ENCODE measurements around the gene RCBTB1. TPM values are rescaled to one million over a fixed set of nuclear protein-coding genes. Genes with fewer than 3 reads are reported as not detected.

Gene RCBTB1
- total and polyA plus RNA-seq, 2 donors from 2014 or later, result 14.8 to 18.9 TPM

DNA sequence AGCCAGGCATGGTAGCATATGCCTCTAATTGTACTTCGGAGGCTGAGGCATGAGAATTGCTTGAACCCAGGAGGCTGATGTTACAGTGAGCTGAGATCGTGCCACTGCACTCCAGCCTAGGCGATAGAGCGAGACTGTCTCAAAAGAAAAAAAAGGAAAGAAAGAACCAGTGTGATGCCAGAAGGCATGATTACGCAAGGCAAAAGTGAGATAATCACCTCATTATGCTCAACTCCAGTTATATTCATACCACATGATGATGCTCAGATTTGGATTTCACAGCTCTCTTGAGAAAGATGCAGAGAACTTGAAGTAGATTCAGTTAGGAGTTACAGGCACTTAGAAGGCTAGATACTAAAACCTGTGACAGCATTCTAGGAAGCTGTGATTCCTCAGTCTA lies 21.8 kb downstream of the RCBTB1 start:
- TF ChIP-seq, protein P1, sequence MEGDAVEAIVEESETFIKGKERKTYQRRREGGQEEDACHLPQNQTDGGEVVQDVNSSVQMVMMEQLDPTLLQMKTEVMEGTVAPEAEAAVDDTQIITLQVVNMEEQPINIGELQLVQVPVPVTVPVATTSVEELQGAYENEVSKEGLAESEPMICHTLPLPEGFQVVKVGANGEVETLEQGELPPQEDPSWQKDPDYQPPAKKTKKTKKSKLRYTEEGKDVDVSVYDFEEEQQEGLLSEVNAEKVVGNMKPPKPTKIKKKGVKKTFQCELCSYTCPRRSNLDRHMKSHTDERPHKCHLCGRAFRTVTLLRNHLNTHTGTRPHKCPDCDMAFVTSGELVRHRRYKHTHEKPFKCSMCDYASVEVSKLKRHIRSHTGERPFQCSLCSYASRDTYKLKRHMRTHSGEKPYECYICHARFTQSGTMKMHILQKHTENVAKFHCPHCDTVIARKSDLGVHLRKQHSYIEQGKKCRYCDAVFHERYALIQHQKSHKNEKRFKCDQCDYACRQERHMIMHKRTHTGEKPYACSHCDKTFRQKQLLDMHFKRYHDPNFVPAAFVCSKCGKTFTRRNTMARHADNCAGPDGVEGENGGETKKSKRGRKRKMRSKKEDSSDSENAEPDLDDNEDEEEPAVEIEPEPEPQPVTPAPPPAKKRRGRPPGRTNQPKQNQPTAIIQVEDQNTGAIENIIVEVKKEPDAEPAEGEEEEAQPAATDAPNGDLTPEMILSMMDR (IDR thresholded peaks at IDR 0.05; ENCODE audit: borderline replicate concordance, extremely low read depth, insufficient read depth), result no peak
- peaks cover 0 to 11% (median 0%) of the 10 kb centered on the region in 3 donors for H3K4me1 ChIP-seq (ENCODE audit: control insufficient read depth in 2 of 3, insufficient read depth in 2 of 3, low read depth in 1 of 3, low read length in 3 of 3)
- DNase-seq (no peak), FAIRE-seq (no peak)
- no peak overlapping the region for H3K27ac ChIP-seq (ENCODE audit: low read depth in 2 of 2, low read length in 2 of 2)
- no peak overlapping the region for H3K4me3 ChIP-seq (ENCODE audit: low read length in 3 of 3)
- intact Hi-C loops (cut with DNase I), result no loop called here
- H3K9ac ChIP-seq (ENCODE audit: low read length in 3 of 3), result no peak overlapping the region
- no peaks in the 10 kb centered on the region for H3K9me3 ChIP-seq (ENCODE audit: control insufficient read depth in 2 of 3, insufficient read depth in 1 of 3, low read length in 3 of 3)
- H3K36me3 ChIP-seq (ENCODE audit: control insufficient read depth in 2 of 3, insufficient read depth in 3 of 3, low read length in 3 of 3), result peaks cover 0 to 8% (median 6%) of the 10 kb centered on the region in 3 donors
- H3K27me3 ChIP-seq (ENCODE audit: control insufficient read depth, insufficient read depth, low read length), result no peaks in the 10 kb centered on the region

DNA sequence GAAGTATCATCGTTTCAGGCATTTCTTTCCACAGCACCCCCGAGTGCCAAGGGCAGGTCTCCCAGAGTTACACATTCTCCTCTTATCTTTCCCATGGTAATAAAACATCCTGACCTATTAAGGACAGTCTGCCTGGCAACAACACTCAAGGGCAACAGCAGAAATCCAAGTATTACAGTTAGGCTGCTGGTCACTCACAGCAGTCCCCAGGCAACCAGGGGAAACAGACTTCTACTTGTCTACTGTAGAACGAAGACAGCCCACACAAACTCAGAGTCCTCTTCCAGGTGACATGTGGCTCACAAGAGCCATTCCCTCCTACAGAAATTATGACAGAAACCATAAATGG lies 24.3 kb downstream of the RCBTB1 start:
- H3K9ac ChIP-seq (ENCODE audit: low read length in 3 of 3), result no peak overlapping the region
- FAIRE-seq (no peak), DNase-seq (peak in 1 of 5 donors; percentile 23)
- intact Hi-C loops (cut with DNase I), result no loop called here
- TF ChIP-seq, protein P1 (IDR thresholded peaks at IDR 0.05; ENCODE audit: borderline replicate concordance, extremely low read depth, insufficient read depth), result no peak
- peak overlapping the region in 2 of 3 donors; percentile 7 to 19 for H3K4me3 ChIP-seq (ENCODE audit: low read length in 3 of 3)
- H3K27ac ChIP-seq (ENCODE audit: low read depth in 2 of 2, low read length in 2 of 2), result peak overlapping the region in 1 of 2 donors; percentile 81
- peaks cover 0 to 9% (median 3%) of the 10 kb centered on the region in 3 donors for H3K36me3 ChIP-seq (ENCODE audit: control insufficient read depth in 2 of 3, insufficient read depth in 3 of 3, low read length in 3 of 3)
- peaks cover 0 to 9% (median 0%) of the 10 kb centered on the region in 3 donors for H3K4me1 ChIP-seq (ENCODE audit: control insufficient read depth in 2 of 3, insufficient read depth in 2 of 3, low read depth in 1 of 3, low read length in 3 of 3)
- H3K27me3 ChIP-seq (ENCODE audit: control insufficient read depth, insufficient read depth, low read length), result no peaks in the 10 kb centered on the region
- H3K9me3 ChIP-seq (ENCODE audit: control insufficient read depth in 2 of 3, insufficient read depth in 1 of 3, low read length in 3 of 3), result peaks cover 0 to 1% (median 0%) of the 10 kb centered on the region in 3 donors

DNA sequence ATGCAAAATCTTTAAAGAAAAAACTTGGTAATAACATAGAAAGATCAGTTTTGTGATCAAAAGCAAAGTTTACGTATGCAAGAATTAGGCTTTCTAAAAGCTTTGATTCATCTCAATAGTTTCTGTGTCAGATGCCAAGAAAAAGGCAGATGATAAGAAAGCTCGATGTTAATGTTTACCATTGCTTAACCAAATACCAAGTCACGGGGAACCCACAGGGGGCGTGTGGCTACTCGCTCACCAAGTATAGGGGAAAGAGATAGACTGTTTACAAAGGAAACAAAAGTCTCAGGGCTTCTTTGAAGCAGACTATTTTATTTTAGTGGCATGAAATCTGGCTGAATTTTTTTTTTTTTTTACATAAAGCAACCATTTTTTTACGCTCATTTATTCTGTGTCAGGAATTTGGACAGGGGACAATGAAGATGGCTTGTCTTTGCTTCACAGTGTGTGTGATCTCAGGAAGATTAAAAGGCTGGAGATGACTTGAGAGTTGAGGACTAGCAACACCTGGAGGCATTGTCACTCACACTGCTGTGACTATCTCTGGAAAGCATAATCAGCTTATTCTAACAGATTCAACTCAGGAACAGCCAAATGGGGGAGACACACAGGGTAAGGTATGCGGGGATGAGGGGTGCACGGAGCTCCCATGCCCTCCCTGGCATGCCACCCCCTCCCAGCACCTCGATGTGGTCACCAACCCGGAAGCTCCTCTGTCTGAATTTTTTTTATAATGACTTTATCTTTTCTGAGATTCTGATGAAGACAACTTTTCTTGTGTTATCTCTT lies 24.9 kb downstream of the RCBTB1 start:
- H3K36me3 ChIP-seq (ENCODE audit: control insufficient read depth in 2 of 3, insufficient read depth in 3 of 3, low read length in 3 of 3), result peaks cover 0 to 9% (median 3%) of the 10 kb centered on the region in 3 donors

More for the DNA sequence above, 24.9 kb downstream of the RCBTB1 start:
- TF ChIP-seq, protein P1 (IDR thresholded peaks at IDR 0.05; ENCODE audit: borderline replicate concordance, extremely low read depth, insufficient read depth), result peak; percentile 12
- Histone ChIP-seq H3K27ac (ENCODE audit: low read depth in 2 of 2, low read length in 2 of 2) (peak overlapping the region in 1 of 2 donors; percentile 81), H3K27me3 (ENCODE audit: control insufficient read depth, insufficient read depth, low read length) (no peaks in the 10 kb centered on the region), H3K9ac (ENCODE audit: low read length in 3 of 3) (no peak overlapping the region), H3K4me1 (ENCODE audit: control insufficient read depth in 2 of 3, insufficient read depth in 2 of 3, low read depth in 1 of 3, low read length in 3 of 3) (peaks cover 0 to 9% (median 0%) of the 10 kb centered on the region in 3 donors), H3K4me3 (ENCODE audit: low read length in 3 of 3) (peak overlapping the region in 2 of 3 donors; percentile 7 to 55), H3K9me3 (ENCODE audit: control insufficient read depth in 2 of 3, insufficient read depth in 1 of 3, low read length in 3 of 3) (peaks cover 0 to 1% (median 0%) of the 10 kb centered on the region in 3 donors)
- DNase-seq (peak in 3 of 5 donors; percentile 21 to 69 (median 44)), FAIRE-seq (peak; percentile 63)
- intact Hi-C loops (cut with DNase I), result no loop called here

Data from kidney (tissue), 14 donors.